Esophagus muscularis mucosa (tissue), 2 donors: ENCODE measurements around the gene VSIG10L2.

ENCODE experiments used
- EP300 ChIP-seq: sonication (generic); formaldehyde crosslinking; IDR thresholded peaks from one replicate; pipeline ENCODE4 v1.6.1; 2017; ENCODE audit warnings: antibody characterized with exemption
- POLR2A ChIP-seq: fragments of 450-650 bp; IDR thresholded peaks from one replicate; pipeline ENCODE4 v1.6.1; 2017; ENCODE audit warnings: antibody characterized with exemption, moderate library complexity, mild to moderate bottlenecking, low read depth

DNA sequence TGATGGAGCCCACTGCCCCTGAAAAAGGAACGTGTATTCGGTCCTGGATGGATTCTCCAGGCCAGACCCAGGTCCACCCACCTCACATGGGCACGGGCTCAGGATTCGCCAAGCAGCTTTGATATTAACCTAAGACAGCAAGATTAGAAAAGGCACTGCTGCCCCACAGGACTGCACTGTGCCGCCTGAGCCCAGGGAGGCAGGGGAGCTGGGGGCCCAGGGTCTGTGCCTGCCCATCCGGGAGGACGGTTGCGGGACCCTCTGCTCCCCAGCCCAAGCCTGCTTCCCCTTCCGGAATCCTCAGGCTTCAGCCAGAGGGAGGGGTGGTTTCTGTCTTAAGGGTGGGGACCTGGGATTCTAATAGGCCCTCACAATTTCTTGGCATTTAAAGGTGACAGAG lies 13.5 kb upstream of the VSIG10L2 start:
- TF ChIP-seq POLR2A = no peak
- TF ChIP-seq EP300 = no peak
